ENCODE results near the gene VWA7.

The VWA7 gene

GRCh38 chr6:31744422-31744821, 32.7 kb downstream of the VWA7 start:
- no peak for DNase-seq

- no peak for DNase-seq
Observed at GRCh38 chr6:31742894-31743293, 34.2 kb downstream of the VWA7 start.

GRCh38 chr6:31741815-31742214, 35.3 kb downstream of the VWA7 start:
- DNase-seq = no peak

GRCh38 chr6:31740397-31741223, 36.5 kb downstream of the VWA7 start:
- DNase-seq = no peak

- peak; percentile 100 for DNase-seq
Observed at GRCh38 chr6:31739639-31740396, 37.3 kb downstream of the VWA7 start, which contains the start of gene MSH5. TSS of gene MSH5 (plus strand) at chr6:31740005. CDS start at chr6:31740467, 462 bp downstream.

GRCh38 chr6:31737991-31738979, 38.8 kb downstream of the VWA7 start:
- DNase-seq = peak; percentile 79

- DNase-seq = peak; percentile 52
Observed at GRCh38 chr6:31737315-31737990, 39.7 kb downstream of the VWA7 start.

- DNase-seq = no peak
Observed at GRCh38 chr6:31736768-31737314, 40.3 kb downstream of the VWA7 start.

- DNase-seq = peak; percentile 92
Observed at GRCh38 chr6:31736021-31736767, 40.9 kb downstream of the VWA7 start, which contains the start of gene CLIC1. TSS of gene CLIC1 (minus strand) at chr6:31736530. CDS start at chr6:31736300, 230 bp downstream.

- peak; percentile 57 for DNase-seq
Observed at GRCh38 chr6:31734821-31735406, 42.2 kb downstream of the VWA7 start.

GRCh38 chr6:31734247-31734820, 42.8 kb downstream of the VWA7 start:
- DNase-seq = no peak

GRCh38 chr6:31733734-31734133, 43.4 kb downstream of the VWA7 start:
- DNase-seq = no peak

GRCh38 chr6:31732029-31732428, 45.1 kb downstream of the VWA7 start:
- no peak for DNase-seq

- no peak for DNase-seq
Observed at GRCh38 chr6:31730631-31731086, 46.5 kb downstream of the VWA7 start.

GRCh38 chr6:31729979-31730630, 47.0 kb downstream of the VWA7 start:
- peak; percentile 96 for DNase-seq

GRCh38 chr6:31729515-31729978, 47.6 kb downstream of the VWA7 start:
- DNase-seq = peak; percentile 94

- no peak for DNase-seq
Observed at GRCh38 chr6:31728767-31729514, 48.2 kb downstream of the VWA7 start, which contains the start of gene DDAH2. TSS of gene DDAH2 (minus strand) at chr6:31729299. CDS start at chr6:31729161, 138 bp downstream.
